NCI-H1436 (cell line): ENCODE results near the gene SLC25A40.
A peak's percentile ranks its signal among the peaks of the same experiment; 100 is the strongest.
"Not testable (repeated sequence)": the region's sequence is repeated elsewhere in the genome, so short reads cannot be mapped to it uniquely, and the experiment has no call there.

Experiments used
- DNase-seq: peaks from one replicate; lab custom pipeline; 2025; lab: John Stamatoyannopoulos, UW

Gene SLC25A40

DNA sequence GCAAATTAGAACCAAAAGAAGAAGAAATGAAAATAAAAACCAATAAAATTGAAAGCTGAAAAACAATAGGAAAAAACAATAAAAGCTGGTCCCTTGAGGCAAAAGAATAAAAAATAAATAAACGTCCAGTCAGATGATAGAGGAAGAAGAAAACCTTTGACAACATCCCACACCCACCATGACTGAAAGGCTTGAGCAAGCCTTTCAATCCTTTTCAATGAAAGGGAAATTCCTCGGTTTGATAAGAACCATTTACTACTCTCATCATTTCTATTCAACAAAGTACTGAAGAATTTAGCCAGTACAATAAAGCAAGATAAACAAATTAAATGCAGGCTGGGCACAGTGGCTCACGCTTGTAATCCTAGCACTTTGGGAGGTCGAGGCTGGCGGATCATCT is 3.8 kb downstream of the SLC25A40 start:
- no peak for DNase-seq

- no peak for DNase-seq
Observed at GRCh38 chr7:87870471-87870870, 5.7 kb downstream of the SLC25A40 start.

DNA sequence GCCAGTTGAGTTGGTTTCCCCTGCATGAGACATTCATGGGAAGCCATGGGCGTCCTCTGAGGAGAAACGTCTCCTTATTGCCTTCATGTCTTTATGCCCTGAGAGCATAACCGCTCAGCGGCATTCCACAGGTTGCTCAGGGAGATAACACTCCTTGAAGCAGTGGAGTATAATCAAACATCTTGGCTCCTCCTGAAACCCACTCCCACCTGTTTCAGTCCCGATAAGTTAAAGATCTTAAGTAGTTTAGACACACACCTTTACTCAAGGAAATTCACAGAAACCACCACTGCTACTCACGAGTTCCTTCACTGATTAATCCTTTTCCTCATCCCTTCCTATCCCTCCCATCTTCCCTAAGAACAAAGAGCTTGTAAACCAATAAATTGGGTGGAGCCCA is 9.6 kb downstream of the SLC25A40 start:
- not testable (repeated sequence) for DNase-seq

GRCh38 chr7:87866089-87866488 is 10.1 kb downstream of the SLC25A40 start:
- DNase-seq, result no peak

DNA sequence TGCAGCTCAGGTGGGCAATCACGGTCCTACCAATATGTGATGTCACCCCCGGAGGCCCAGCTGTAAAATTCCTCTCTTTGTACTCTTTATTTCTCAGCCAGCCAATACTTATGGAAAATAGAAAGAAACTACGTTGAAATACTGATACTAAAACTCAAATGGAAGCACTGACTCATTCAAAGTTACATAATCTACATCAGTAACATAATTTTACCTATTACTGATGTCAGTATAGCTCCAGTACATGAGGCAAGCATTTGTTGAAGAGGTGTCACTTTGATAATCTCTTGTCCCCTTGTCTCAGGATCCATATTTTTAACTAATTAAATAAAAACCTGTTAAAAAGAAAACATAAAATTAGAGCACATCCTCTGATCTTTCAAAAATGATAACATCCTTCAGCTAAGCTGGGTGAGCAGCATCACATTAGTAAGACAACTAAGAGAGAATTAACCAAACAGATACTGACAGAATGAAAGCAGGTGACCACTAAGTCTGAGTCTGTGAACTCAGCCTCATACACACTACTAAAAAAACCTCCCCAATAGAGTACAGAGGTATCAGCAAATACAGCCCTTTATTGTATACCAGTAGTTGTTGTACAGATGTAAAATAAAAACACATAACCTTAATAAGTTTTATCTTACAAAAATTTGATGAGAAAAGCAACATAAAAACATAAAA is 17.6 kb downstream of the SLC25A40 start:
- no peak for DNase-seq

DNA sequence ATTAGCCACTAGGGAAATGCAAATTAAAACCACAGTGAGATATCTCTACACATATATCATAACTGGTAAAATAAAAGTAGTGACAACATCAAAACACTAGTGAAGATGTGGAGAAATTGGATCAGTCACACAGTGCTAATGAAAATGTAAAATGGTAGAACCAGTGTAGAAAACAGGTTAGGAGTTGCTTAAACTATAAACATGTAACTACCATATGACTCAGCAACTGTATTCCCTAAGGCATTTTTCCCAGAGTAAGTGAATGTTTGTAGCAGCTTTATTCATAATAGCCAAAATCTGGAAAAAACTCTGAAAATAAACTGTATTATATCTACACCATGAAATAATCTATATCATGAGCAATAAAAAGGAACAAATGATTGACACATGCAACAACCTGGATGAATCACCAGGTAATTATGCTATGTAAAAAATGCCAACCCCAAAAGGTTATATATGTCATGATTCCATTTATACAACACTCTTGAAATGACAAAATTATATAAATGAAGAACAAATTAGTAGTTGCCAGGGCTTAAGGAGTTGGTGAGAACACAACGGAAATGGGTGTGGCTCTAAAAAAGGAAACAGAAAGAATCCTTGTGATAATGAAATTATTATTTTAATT is 22.8 kb downstream of the SLC25A40 start:
- no peak for DNase-seq

- DNase-seq, result no peak
Observed at GRCh38 chr7:87852306-87852705, 23.9 kb downstream of the SLC25A40 start.

DNA sequence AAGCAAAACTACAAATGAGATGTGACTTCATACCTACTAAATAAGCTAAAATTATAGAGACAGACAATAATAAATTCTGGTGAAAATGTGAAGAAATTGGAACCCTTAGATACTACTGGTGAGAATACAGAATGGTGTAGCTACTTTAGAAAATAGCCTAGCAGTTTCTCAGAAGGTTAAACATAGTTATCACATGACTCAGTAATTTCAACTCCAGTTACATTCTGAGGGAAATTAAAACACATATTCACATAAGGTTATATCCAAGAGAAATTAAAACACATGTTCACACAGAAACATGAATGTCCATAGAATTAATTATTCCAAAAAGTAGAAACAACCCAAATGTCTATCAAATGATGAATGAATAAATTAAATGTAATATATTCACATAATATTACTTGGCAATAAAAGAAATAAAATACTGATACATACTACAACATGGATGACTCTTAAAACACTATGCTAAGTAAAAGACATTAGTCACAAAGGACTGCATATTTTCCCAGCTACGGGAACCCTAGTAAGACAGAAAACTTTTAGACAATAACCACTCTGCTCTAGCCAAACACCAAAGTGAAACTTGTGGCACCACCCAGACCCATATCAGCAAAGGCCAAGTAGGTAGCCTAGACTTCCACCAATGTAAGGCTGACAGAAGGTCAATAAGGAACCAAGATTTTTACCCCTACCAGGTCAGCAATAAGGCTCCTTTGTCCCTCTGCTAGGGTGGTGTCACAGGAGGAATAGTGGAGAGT is 25.1 kb downstream of the SLC25A40 start:
- DNase-seq, result no peak

DNA sequence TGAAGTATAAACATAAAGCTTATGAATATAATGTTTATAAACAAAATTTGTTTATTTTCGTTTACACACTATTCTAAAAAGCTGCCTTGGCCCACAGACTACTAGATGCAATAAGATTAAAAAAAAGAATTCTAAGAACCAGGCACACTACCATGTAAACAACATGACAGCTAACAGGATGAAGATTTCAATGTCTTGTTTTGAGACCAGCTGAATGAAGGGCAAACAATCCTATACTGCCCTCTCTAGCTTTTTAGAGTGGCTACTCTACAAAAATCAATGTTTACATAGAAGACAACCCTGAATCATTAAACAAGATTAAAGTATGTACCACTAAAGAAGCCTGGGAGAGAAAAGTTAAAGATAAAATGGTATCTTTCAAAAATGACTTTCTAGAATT is 38.6 kb downstream of the SLC25A40 start:
- DNase-seq, result no peak

GRCh38 chr7:87833130-87833529 is 43.0 kb downstream of the SLC25A40 start:
- DNase-seq, result no peak

DNA sequence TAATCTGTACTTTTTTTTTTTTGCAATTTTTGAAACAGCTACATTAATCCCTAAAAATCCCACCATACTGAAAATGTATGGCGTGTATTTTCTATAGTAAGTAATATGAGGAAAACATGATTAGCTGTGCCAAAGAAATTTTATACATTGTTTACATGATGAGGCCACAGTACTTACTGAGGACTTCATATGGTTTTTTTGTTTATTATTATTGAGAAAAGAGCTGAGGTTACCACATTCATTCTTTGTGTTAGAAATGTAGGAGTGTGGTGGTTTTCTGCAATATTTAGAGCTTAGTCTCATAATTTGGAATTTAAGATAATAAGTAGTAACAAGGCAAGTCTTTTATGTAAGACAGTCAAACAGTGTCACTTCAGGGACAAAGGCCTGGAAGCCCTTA is 45.1 kb downstream of the SLC25A40 start:
- DNase-seq, result no peak

- DNase-seq, result not testable (repeated sequence)
Observed at GRCh38 chr7:87828383-87828782, 47.8 kb downstream of the SLC25A40 start.

- not testable (repeated sequence) for DNase-seq
Observed at GRCh38 chr7:87825369-87825768, 50.8 kb downstream of the SLC25A40 start.

- not testable (repeated sequence) for DNase-seq
Observed at GRCh38 chr7:87822056-87822455, 54.1 kb downstream of the SLC25A40 start.

DNA sequence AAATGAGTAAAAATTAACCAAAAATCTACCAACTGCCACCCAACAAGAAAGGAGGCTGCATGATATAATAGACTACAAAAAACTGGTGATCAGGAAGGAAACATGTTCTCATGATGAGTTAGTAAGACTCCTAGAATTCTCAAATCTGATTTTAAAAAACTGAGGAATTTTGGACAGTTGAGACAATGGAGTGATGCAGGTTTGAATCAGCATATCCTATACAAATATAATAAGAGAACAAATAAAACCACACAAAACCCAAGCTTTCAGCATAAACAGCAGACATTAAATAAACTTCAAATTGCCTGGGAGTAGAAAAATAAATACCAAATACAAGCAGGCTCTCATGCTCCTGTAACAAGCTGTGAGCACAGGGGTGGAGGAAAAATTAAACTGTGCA is 57.8 kb downstream of the SLC25A40 start:
- no peak for DNase-seq

DNA sequence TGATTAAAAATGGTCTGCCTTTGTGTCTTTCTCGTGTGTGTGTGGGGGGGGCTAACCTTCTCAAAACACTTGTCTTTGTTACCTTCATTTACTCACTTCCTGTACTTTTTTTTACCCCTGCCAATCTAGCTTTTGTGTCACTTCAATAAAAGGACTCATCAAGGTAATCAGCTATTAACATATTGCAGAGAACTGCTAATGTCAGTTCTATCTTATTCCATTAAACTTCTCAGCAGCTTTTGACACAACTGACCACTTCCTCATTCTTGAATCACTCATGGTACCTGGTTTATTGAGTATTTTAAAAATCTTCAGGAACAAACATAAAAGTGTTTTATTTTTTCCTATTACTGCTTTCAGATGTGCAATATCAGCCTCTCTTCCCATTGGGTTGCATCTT is 59.8 kb downstream of the SLC25A40 start:
- peak; percentile 20 for DNase-seq

DNA sequence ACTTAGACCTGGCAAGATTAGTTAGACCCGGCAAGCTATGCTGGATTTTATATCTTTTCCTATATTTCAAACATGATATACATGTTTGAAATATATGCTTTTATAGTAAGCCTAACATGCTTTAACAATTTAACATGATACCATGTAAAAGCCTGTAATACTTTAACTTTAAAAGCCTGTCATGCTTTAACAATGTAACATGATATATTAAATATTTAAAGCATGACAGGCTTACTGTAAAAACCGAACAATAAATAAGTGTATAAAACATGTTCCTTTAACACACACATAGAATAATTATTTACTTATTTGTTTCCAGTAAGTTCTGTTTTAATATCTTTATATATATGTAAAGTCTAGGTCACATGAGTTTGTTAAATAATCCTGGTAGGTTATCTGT is 65.4 kb downstream of the SLC25A40 start:
- DNase-seq, result no peak

DNA sequence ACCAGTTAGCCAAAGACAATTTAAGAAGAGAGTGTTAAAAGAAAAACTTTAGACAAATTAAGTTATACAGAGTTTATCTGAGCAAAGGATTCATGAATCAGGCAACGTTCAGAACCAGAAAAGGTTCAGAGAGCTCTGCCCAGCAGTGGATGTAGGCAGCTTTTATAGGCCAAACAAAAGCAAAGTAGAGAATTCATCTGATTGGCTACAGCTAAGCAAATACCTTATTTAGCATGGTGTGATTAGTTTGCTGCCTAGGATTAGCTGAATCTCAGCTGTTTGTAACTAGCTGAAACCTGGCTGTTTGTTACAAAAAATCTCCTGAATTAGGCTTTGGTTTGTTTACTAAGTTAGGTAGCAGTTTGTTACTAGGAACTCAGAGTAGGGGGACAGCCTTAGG is 66.0 kb downstream of the SLC25A40 start:
- no peak for DNase-seq

DNA sequence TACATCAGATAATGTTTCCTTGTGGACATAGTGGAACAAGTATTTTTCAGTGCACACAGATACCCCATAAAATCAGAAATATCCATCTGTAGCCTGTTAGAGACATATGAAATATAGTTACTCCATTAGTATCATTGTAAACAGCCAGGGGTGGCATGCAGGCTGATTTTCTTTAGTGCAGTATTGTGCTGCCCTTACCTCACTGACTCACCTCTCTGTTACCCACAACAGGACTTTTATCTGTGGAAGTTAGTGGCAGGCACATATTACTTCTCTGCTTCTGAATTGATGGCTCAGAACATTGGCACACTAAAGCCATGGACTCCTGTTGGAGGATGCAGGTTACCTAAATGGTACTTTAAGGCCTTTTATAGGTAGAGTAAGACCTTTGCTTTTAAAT is 70.0 kb downstream of the SLC25A40 start:
- no peak for DNase-seq

- peak; percentile 58 for DNase-seq
Observed at GRCh38 chr7:87797798-87798403, 78.3 kb downstream of the SLC25A40 start.

- no peak for DNase-seq
Observed at GRCh38 chr7:87797395-87797794, 78.8 kb downstream of the SLC25A40 start.

DNA sequence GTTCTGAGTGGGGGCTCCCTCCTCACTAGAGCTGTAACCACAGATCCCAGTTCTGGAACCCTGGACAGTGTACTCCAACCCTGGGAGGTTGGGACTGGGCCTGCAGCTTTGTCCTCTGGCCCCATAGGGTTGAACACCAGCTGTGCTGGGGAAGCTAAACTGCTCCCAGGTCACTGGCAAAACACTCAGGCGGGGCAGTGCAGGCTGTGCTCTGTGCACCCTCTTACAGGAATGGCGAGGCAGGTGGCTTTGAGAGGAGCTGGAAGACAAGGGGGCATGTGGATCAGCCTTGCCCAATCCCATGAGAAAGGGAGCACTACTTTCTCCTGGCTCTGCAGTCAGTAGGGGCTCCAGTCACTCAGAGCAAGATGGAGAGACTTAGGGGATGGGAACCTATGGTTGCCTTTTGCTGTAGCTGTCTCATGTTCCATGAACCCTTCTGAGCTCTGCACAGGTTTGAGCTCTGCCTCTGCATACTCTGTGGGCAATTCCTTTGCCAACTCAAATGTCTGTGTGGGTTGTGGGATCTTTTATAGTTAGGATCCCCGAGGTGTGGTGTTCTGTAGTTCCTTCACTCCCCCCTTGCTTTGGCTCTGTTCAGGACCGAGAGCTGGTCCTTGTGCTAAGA is 90.7 kb downstream of the SLC25A40 start:
- no peak for DNase-seq
